Measurements from ENCODE around the gene EIF4G3. TPM values are rescaled to one million over a fixed set of nuclear protein-coding genes. Genes with fewer than 3 reads are reported as not detected.
A peak's percentile ranks its signal among the peaks of the same experiment; 100 is the strongest.
"Not testable (repeated sequence)": the region's sequence is repeated elsewhere in the genome, so short reads cannot be mapped to it uniquely, and the experiment has no call there.

The EIF4G3 gene
- total RNA-seq, 2 donors from 2014 or later: 33.4 to 38.5 TPM

DNA sequence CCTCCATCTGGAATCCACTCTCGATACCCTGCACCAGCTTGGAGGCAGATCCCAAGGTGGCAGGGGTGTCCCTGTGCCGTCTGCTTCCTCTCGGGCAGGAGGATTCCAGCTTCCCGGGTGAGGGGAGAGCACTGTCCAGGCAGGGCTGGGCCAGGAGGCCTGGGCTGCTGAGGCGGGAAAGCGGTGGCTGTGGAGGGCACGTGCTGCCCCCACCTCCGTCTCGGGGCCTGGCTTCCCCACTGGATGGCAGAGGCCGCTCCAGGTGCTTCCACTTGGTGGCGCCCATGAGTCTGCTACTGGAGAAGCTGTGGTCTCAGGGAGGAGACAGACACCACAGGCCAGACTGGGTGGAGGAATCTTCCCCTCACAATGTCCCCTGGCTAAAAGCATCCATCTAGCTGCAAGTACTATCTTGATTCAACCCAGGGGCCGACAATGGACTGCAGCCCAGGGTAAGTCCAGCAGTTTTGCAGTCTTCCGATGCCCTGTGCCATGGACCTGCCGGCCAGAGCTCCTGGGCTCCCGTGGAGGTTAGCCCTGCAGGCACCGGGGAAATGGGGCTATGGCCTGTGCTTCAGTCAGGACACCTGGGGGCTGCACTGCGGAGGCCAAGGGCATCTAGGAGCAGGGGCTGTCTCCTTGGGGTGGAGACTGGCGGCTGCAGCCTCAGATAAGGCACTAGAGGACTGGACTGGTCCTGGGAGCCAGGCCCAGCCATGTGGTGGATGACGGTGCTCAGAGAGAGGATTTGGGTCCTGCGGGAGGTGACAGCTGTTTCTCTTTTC is 41.3 kb upstream of the EIF4G3 start:
- Histone ChIP-seq H3K4me3 (no peak overlapping the region), H3K36me3 (peaks cover 54% of the 10 kb centered on the region), H3K9me3 (no peaks in the 10 kb centered on the region), H3K27ac (no peak overlapping the region), H3K4me1 (peaks cover 0 to 8% of the 10 kb centered on the region in 2 donors), H3K27me3 (no peaks in the 10 kb centered on the region)
- TF ChIP-seq CTCF (IDR thresholded peaks at IDR 0.05): peak; percentile 15 to 50
- no peak for DNase-seq (ENCODE audit: low spot score)

GRCh38 chr1:21216835-21217811 is 40.4 kb upstream of the EIF4G3 start:
- no peaks in the 10 kb centered on the region for H3K27me3 ChIP-seq
- H3K36me3 ChIP-seq: peaks cover 45% of the 10 kb centered on the region
- no peak for DNase-seq (ENCODE audit: low spot score)
- H3K27ac ChIP-seq: no peak overlapping the region
- no peak overlapping the region for H3K4me3 ChIP-seq
- H3K4me1 ChIP-seq: peaks cover 0 to 8% of the 10 kb centered on the region in 2 donors
- peak; percentile 70 to 80 for TF ChIP-seq CTCF (IDR thresholded peaks at IDR 0.05)
- H3K9me3 ChIP-seq: no peaks in the 10 kb centered on the region

- H3K27me3 ChIP-seq: no peaks in the 10 kb centered on the region
- H3K4me3 ChIP-seq: no peak overlapping the region
- no peak for TF ChIP-seq CTCF (IDR thresholded peaks at IDR 0.05)
- H3K4me1 ChIP-seq: no peaks in the 10 kb centered on the region
- no peak for DNase-seq (ENCODE audit: low spot score)
- H3K36me3 ChIP-seq: no peaks in the 10 kb centered on the region
- H3K27ac ChIP-seq: no peak overlapping the region
- H3K9me3 ChIP-seq: no peaks in the 10 kb centered on the region
Observed at GRCh38 chr1:21212126-21212525, 35.4 kb upstream of the EIF4G3 start.

- not testable (repeated sequence) for H3K27me3 ChIP-seq; H3K27ac ChIP-seq; H3K9me3 ChIP-seq; DNase-seq (ENCODE audit: low spot score); H3K4me1 ChIP-seq; H3K36me3 ChIP-seq; H3K4me3 ChIP-seq
Observed at GRCh38 chr1:21208137-21208700, 31.5 kb upstream of the EIF4G3 start.

GRCh38 chr1:21206117-21206516 is 29.4 kb upstream of the EIF4G3 start:
- Histone ChIP-seq H3K9me3 (no peaks in the 10 kb centered on the region), H3K4me1 (no peaks in the 10 kb centered on the region), H3K36me3 (no peaks in the 10 kb centered on the region), H3K27me3 (no peaks in the 10 kb centered on the region), H3K27ac (no peak overlapping the region), H3K4me3 (no peak overlapping the region)
- DNase-seq (ENCODE audit: low spot score): no peak
- no peak for TF ChIP-seq CTCF (IDR thresholded peaks at IDR 0.05)

DNA sequence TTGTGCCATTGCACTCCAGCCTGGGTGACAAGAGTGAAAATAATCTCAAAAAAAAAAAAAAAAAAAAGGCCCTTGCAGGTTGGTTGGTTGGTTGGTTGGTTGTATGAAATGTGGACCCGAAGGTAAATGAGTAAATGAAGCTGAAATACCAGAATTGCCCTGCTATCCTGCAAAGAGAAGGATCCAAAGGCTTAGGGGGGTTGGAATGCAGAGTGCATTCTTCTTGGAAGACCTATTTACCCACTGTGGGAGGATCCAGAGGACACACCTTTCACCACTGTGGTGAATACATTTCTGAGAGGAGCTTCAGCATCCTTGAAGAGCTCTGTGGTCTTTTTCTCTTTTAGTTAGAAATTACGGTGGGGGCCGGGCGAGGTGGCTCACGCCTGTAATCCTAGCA is 28.7 kb upstream of the EIF4G3 start:
- H3K27ac ChIP-seq: no peak overlapping the region
- no peaks in the 10 kb centered on the region for H3K36me3 ChIP-seq
- no peak for TF ChIP-seq CTCF (IDR thresholded peaks at IDR 0.05)
- H3K4me1 ChIP-seq: no peaks in the 10 kb centered on the region
- no peak overlapping the region for H3K4me3 ChIP-seq
- no peaks in the 10 kb centered on the region for H3K27me3 ChIP-seq
- no peak for DNase-seq (ENCODE audit: low spot score)
- no peaks in the 10 kb centered on the region for H3K9me3 ChIP-seq

Measured in right atrium auricular region (tissue), 2 donors.